NCI-H2029 treated with DMSO at 0.1 percent for 48 hours (cell line): Measurements from ENCODE around the gene ANKZF1.

Source experiments
- DNase-seq: peaks from one replicate; lab custom pipeline; 2025; lab: John Stamatoyannopoulos, UW

Gene ANKZF1

DNA sequence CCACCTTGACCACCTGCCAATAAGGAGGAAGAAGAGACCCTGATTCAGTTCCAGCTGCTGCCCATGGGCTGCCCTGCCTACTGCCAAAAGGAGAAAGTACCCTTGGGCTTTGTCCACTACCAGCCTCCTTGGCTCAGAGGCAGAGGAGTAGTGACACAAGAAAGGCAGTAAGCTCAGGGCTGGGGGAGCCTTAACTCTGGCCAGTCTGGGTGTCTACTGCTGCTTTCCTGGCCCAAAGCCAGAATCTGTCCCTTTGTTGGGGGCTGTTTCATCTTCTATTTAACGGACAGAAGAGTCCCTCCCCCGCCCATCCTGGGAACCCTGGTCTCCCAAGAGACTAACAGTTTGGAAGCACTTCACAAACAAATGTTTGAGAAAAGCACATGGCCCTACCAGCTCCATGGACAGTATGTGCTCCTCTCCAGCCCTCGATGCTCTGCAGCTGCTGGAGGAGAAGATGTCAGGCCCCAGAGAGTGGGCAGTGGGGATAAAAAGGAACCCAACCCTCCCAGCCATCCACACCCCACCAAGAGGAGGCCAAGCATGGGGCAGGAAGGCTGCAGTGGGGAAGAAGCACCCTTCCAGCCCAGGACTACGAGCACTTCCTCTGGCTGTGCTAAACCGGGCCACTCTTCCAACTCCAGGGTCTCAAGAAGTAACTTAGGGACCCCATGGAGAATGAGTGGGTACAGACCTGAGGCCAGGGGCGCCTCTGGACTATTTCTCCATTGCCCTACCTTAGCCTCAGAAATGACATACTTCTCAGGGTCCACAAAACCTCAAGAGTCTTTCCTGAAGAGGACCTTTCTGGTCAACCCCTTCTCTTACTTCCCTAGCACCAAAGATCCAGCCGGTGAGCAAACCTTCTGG, 1.3 kb upstream of the ANKZF1 start:
- DNase-seq = no peak

DNA sequence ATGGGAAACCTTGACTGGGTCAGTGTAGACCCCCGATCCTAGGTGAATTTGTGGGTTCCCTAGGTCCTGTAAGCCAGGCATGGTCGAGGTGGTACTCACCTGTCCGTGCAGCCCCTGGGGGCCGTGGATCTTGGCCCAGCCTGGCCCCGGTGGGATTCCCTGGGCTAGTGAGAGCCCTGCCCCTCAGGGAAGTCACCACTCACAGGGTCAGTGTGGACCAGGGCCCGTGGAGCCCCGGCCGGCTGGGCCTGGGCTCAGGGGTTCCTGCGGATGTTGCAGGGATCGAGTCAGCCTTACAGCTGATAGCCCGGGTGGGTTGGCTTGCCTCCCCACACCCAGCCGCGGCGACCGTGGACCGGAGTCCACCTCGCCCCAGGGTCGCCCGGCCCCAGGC, 698 bp upstream of the ANKZF1 start:
- DNase-seq = no peak

DNA sequence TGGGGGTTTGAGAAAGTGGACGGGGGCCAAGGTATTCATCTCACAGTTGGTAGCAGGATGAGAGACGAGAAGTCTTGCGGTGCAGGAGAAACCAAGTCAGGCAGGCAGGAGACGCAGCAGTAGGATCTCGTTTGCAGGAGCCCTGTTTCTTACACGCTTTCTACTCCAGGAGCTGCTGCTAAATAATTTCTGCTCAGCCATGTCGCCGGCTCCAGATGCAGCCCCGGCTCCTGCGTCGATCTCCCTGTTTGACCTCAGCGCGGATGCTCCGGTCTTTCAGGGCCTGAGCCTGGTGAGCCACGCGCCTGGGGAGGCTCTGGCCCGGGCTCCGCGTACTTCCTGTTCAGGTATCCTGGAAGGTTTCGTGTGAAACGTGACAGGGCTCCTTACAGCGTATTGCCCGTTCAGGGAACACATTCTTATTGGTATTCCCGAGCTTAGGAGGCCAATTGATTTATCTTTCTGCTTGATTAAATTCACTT, 494 bp downstream of the ANKZF1 start:
- no peak for DNase-seq

DNA sequence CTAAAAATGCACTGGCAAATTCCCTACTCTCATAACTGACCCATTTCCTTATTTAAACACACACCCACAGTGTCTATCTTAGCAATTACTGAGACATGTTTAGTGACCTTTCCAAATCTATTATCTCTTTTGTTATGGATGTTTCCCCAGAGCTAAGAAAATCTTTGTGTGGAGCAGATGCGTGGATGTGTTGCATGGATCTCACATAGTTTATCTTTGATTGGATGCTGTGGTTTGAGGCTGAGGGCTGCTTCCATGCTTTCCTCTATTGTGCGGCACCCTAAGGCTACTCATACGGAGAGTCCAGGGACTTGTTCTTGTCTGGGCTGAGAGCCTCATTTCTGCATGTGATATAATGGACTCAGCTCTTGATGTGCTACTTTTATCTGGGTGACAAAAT, 4.7 kb downstream of the ANKZF1 start:
- no peak for DNase-seq

DNA sequence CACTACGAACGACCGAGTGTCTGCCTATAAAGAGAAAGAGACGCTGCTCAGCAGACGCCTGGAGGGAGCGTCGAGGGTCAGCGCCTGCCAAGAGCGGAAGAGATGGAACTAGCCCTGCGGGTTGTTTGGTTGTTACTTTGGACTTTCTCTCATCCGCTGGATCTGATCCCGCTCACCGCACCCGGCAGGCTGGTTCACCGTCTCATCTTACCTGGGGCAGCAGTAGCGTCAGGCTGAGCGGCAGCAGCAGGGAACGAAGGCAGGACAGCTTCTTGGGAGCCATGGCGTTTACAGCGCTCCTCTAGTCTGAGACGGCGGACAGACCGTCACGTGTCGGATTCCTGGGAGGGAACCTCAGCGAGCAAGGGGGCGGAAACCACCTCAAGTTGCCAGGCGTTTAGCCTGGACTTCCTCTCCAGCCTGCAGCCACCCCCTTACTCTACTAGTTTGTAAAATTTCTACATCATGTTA, 13.7 kb downstream of the ANKZF1 start:
- DNase-seq = no peak

DNA sequence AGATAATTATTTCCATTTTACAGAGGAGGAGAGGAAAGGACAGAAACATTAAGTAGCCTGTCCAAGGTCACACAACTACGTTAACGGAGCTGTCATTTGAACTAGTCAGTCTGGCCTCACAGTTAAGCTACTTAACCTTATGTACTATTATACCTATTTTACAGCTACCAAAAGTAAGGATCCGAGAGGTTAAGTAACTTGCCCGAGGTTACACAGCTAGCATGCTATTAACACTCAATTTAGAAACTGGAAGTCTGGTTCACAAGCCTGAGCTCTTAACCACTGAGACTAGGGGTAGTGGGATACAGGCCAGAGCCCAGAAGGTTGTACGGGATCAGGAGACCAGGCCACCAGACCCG, 15.2 kb downstream of the ANKZF1 start:
- no peak for DNase-seq

DNA sequence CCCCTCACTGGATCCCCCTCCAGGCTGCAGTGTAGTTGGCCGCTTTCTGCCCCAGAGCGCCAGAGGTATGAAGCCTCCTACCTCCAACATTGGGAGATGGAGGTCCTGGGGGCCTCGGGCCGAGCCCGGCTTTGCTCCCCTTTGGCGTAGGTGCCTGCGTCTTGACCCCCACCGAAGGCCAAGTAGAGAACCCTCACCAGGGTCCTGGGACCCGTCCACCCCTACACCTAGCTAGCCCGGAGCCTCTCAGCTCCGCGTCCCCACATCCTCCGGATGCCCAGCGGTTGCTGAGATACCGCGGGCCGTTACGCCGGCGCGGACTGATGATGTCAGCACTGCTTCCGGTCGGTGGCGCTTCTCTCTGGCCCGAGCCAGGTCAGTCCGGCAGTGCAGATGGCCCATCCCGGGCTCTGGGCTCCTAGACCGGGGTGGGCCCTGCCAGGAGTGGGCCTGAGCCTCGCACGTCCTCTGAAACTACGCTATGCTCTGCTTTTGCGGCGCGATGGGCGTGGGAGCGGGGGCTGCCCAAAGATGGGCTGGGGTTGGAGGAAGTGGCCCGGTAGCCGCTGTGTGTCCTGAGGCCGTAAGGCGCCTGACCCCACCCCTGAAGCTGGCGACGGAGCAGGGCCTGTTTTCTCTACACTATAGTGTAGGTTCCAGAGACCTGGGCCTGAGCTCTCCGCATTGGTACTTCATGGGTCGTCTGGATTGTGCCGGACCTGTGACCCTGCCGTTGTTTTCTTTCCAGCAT, 15.7 kb downstream of the ANKZF1 start, which contains the start of the genes GLB1L and STK16:
Gene GLB1L, minus strand, starts transcription at position 297 of the 751 bp plus-strand sequence. CDS start 1,871 bp downstream, outside the sequence.
Gene STK16, plus strand, starts transcription at position 332 of the 751 bp plus-strand sequence. CDS start 521 bp downstream, outside the sequence.
- DNase-seq = peak; percentile 46

DNA sequence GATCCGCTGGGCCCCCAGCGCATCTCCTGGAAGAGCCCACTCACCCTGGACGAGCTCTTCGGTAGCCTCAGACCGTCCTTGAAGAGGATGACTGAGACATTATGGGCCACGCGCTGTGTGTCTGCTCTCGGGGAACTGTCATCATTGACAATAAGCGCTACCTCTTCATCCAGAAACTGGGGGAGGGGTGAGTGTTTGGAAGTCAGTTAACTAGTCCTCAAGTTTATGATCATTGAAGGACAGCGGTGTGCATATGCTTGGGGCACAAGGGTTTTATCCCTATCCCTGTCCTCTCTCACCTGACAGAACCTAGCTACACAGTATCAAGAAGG, 16.3 kb downstream of the ANKZF1 start:
- DNase-seq = no peak

DNA sequence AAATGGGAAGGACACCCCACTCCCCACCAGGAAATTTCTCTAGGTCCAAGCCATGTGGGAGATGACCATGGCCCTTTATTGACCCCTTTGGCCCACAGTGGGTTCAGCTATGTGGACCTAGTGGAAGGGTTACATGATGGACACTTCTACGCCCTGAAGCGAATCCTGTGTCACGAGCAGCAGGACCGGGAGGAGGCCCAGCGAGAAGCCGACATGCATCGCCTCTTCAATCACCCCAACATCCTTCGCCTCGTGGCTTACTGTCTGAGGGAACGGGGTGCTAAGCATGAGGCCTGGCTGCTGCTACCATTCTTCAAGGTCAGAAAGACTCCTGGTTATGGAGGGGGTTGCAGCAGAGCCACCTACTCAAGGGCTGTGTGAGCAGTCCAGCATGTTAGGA, 17.0 kb downstream of the ANKZF1 start:
- no peak for DNase-seq

DNA sequence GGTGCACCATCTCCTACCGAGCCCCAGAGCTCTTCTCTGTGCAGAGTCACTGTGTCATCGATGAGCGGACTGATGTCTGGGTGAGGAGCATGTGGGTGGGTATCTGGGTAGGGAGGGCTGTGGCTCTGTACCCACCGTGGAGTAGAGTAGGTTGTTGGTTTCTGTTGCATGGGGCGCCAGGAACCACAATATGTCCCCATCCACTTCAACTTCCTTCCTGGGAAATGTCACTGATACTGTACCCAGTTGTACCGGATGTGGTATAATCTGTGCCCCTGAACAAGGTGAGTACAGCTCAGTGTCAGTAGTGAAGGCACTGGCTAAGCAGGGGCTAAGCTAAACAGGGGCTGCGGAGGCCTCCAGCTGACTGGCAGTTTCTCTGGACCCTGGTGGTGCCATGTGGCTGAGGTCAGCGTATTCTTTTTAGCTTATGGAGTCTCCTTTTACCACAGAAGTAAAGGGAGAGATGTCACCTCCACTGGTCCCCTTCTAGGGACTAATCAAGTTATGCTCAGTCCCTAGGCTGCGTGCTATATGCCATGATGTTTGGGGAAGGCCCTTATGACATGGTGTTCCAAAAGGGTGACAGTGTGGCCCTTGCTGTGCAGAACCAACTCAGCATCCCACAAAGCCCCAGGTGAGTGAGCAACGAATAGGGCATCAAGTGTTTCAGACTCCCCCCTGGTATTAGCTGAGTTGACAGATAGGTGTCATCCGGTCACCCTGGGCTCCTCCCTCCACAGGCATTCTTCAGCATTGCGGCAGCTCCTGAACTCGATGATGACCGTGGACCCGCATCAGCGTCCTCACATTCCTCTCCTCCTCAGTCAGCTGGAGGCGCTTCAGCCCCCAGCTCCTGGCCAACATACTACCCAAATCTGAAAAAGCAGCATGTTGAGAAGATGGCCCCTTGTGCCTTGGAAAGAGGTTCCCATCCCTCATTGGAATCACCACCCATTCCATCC, 18.4 kb downstream of the ANKZF1 start:
- DNase-seq = no peak

DNA sequence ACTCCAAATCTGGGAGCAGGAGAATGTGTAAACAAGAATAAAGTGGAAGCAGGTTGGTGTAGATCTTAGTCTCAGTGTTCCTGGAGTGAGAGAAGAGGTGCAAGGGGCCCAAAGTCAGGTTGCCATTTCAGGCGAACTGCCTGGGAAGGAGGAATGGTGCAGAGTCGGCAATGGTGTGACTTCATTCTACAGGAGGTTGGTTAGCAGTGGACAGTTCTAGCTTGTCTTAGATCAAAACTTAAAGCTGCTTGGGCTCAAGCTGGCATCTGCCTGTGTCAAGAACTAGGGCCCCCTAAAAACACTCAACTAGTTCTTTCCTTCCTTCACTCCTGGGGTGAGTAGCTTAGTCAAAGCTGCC, 19.2 kb downstream of the ANKZF1 start:
- DNase-seq = no peak

DNA sequence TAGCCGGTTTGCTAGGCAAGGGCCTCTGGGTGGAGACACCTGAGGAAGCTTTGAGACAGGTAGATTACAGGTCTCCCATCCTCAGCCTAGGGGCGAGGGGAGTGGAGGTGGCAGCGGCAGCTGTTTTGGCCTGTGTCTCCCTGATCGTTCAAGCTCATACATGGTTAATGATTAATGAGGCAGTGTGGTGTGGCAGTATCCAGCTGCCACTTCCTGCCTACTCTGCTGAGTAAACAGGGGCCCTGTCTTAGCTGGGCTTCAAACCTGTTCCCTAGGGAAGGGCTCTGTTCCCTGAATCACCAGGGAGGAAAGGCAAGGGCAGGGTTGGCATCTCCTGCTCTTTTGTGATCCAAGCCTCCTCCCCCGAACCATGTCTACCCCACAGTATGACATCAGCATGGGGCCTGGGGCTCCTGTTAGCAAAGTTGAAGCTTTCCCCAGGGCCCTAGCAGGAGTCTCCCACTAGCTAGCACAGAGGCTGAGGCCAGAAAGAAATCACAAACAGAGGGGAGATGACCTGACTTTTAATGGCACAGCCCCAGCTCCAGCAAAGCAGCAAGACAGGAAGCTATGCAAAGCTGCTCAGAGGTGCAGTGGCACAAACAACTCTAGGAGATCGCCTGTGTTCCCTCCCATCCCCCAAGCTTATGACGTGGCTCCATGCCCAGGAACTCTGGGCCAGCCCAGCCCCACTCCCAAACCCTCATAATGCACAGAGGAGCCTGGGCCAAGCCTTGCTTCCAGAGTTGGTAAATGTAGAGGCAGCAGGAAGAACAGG, 19.8 kb downstream of the ANKZF1 start:
- DNase-seq = peak; percentile 67

DNA sequence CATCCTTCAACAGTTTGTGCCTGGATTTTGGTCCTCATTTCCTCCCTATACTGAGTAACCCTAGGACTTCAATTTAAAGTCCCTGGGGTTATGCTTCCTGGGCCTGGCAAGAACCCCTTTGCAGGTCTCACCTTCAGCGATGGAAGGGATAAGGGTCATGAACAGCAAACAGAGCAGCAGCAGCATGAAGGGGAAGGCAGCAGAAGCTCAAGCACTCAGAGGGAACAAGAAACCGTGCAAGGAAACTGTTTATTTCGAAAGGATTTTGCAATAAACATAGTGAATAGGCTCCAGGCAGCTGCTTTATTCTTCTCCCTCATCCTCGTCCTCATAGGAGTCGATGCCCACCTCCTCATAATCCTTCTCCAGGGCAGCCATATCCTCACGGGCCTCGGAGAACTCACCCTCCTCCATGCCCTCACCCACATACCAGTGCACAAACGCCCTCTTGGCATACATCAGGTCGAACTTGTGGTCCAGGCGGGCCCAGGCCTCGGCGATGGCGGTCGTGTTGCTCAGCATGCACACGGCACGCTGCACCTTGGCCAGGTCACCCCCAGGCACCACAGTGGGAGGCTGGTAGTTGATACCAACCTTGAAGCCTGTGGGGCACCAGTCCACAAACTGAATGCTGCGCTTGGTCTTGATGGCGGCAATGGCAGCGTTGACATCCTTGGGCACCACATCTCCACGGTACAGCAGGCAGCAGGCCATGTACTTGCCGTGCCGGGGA, 20.6 kb downstream of the ANKZF1 start:
- no peak for DNase-seq

DNA sequence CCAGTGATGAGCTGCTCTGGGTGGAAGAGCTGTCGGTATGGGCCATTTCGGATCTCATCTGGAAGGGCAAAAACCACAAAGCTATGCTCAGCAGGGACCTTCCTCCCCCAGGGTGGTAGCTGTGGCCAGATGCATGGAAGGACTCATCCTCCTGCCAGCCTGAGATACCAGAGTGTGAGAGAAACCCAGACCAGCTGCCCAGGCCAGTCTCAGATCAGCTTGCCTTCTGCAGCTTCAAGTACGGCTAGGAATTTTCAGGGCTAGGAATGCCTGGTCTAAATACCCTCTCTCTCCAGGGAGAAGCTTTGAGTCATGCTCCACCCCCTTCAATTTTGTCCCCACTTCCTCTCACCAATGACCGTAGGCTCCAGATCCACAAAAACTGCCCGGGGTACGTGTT, 22.1 kb downstream of the ANKZF1 start:
- no peak for DNase-seq

DNA sequence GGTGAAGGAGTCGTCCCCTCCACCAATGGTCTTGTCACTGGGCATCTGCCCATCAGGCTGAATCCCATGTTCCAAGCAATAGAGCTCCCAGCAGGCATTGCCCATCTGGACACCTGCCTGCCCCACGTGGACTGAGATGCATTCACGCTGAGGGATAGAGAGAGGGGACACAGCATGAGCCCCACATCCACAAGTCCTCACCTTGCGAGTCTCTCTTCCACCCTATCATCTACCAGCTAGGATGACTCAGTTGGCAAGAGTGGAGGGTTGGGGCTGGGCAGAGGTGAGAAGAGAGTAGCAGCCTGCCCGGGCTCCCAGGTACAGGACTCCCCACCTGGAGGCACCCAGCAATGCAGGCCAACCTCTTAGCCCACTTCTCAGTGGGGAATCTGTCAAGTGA, 22.5 kb downstream of the ANKZF1 start:
- no peak for DNase-seq

DNA sequence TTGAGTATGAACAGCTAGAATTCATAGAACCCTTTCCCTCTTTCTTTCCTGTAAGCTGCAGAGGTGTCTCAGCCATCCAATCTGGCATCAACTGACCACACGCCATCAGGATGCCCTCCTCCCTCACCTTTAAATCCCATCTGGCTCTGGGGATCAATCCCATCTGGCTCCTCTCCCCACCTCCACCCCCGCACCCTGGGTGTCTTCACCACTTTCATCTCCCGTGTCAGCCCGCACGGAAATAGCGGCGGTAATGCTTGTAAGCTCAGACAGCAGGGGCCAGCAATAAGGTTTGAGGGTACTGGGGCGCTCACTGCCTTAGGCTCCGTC, 22.9 kb downstream of the ANKZF1 start:
- no peak for DNase-seq

DNA sequence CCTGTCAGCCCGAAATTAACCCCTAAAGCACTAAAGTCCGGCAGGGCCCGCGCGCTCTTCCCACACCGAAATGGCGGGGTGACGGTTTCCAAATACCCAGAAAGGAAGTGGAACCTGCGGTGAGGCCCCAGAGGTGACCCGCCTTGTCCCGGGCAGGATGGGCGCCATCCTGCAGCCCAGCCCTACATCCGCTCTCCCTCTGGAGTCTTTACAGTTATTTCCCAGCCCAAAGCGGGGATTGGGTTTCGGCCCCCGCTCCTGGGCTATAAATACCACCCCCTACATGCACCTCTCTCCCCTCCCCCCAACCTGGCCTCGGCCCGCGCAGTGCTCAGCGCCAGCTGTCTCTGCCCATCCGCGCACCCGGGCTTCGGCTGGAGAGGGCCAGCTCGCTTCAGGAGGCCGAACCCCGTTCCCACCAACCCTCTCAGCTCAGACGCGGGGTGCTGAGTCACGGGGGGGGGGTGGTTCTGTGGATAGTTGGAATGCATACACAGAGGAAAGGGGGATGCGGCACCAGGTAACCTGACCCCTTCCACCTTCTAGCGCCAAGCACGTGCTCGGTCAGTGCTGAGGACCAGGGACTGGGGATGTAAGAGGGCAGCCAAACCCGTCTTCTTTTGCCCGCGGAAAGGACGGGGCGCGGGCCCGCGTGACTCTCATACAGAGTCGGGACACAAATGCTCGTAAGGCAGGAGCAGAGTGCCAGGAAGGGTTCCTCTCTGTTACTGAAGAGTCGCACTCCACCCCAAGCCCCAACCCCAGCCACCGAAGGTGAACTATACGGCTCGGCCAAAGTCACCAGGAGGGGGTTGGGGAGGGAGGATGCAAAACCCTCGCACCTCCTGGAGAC, 23.5 kb downstream of the ANKZF1 start, which contains the start of gene TUBA4B:
Gene TUBA4B, plus strand, starts transcription at position 344 of the 853 bp plus-strand sequence. Its CDS starts 165 bp downstream, at position 509.
- no peak for DNase-seq

DNA sequence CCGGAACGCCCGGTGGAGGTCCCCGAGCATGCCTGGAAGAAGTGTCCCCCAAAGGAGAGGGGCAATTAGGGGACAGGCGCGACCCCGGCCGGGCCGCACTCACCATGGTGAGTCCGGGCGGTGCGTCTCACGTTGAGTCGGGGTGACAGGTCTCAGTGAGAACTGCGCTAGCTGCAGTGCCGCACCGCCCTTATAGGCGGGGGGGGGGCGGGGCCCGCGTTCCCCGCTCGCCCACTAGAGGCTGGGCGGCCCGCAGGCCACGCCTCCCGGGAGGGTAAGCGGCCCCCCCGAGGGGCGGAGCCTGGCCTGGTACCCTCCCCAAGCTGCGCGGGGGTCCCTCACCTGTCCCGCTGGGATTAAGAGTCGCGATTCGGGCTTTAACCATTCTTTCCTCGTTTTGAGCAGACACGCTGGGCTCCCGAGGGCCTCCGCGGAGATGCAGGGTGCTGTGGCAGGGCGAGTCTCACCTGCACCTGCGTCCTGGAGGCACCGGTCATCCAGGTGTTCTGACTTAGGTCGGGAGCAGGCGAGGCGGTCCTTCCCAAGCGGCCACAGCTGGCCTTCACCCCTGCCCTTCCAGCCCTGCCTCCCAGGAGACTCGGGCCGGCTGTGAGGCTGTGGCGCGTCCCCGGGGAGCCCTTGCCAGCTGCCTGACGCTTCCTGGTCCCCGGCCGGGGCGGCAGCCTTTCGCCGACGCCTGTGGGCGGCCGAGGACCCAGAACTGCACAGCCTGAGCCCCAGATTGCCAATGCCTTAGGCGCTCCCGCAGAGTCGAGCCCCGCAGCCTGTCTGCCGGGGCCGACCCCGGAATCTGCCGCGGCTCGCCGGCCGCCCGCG, 24.4 kb downstream of the ANKZF1 start, which contains the start of gene TUBA4A:
Gene TUBA4A, minus strand, starts transcription at position 166 of the 837 bp plus-strand sequence. Its CDS starts 60 bp downstream, at position 106.
- DNase-seq = no peak
